VCaP (cell line): ENCODE data around the gene GSE1.

ENCODE experiments used
- H3K27ac ChIP-seq: fragments of 450-650 bp; 2 replicates; pipeline ENCODE4 v1.5.1; 2017
- TF ChIP-seq, protein P1 (sequence below): fragments of 450-650 bp; conservative IDR thresholded peaks from 2 replicates; pipeline ENCODE4 v1.5.1; 2017; ENCODE audit warnings: mild to moderate bottlenecking, moderate library complexity

The GSE1 gene

DNA sequence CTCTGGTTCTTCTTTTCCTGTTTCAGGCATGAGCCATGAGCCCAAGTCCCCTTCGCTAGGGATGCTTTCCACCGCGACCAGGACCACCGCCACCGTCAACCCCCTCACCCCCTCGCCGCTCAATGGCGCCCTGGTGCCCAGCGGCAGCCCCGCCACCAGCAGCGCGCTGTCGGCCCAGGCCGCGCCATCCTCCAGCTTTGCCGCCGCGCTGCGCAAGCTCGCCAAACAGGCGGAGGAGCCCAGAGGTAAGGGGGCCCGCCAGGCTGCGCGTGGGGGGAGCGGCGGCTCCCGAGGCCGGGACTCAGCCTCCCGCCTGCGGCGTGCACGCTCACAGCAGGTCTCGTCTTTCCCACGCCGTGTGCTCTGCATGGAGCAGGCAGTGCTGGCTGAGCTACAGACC is 20.8 kb downstream of the GSE1 start:
- TF ChIP-seq, protein P1, sequence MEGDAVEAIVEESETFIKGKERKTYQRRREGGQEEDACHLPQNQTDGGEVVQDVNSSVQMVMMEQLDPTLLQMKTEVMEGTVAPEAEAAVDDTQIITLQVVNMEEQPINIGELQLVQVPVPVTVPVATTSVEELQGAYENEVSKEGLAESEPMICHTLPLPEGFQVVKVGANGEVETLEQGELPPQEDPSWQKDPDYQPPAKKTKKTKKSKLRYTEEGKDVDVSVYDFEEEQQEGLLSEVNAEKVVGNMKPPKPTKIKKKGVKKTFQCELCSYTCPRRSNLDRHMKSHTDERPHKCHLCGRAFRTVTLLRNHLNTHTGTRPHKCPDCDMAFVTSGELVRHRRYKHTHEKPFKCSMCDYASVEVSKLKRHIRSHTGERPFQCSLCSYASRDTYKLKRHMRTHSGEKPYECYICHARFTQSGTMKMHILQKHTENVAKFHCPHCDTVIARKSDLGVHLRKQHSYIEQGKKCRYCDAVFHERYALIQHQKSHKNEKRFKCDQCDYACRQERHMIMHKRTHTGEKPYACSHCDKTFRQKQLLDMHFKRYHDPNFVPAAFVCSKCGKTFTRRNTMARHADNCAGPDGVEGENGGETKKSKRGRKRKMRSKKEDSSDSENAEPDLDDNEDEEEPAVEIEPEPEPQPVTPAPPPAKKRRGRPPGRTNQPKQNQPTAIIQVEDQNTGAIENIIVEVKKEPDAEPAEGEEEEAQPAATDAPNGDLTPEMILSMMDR, result no peak
- no peak overlapping the region for H3K27ac ChIP-seq

DNA sequence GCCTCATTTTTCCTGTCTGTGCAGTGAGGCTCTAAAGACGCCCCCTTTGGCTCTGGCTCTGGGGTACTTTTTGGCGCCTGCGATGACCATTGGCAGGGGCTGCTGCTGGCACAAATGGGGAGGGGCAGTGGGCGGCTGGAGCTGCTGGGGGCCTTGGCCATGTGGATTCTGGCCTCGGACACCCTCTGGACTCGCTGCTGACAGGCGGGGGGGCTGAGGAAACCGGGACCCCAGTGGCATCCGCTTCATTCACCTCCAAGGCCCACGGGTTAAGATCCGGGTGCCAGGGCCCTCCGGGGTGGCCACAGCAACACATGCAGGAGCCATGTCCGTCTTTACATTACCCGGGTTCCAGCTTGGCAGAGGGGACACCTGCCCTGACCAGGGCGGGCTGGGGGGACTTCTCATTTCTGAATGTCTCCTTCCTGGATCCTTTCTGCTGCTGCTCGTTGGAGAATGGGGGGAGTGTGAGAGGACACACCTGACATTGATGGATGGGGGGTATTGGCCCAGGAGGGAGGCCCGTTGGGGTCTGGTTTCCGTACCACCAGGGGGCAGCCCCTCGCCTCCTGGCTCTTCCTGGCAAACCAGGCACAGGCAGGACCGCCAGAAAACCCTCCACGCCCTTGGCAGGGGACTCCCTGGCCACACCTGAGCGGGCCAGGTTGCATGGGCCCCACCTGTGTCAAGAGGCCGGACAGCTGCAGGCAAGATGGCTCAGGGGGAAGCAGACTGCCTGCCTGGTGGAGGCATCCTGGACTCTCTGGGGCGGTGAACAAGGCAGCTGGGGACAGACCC is 21.8 kb downstream of the GSE1 start:
- H3K27ac ChIP-seq, result no peak overlapping the region
- TF ChIP-seq, protein P1, result no peak

DNA sequence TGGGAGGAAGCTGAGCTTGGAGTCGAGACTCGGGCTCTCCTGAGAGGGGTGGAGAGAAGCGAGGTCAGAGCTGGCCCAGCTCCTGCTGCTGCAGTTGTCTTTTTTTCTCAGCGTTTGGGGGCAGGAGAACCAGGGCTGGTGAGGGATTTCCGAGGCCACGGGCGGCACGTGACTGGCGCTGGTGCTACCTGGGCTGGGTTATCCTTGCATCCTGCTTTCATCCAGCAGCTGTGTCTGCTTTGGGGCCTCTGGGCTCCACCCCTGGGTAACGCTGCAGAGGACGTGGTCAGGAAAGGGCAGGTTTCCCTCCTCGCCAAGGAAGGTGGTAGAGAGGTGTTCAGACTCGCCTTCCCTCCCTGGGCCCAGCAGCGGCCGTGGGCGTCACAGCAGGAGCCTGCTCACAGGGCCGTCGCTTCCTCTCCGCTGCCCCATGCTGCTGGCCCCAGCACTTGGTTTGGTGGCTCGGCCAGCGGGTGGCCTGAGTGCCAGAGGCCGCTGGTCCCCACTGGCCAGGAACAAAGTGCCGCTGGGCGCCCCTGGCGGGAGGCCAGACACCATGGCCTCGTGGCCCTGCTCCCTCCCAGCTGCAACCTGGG is 22.5 kb downstream of the GSE1 start:
- TF ChIP-seq, protein P1, result no peak
- no peak overlapping the region for H3K27ac ChIP-seq

DNA sequence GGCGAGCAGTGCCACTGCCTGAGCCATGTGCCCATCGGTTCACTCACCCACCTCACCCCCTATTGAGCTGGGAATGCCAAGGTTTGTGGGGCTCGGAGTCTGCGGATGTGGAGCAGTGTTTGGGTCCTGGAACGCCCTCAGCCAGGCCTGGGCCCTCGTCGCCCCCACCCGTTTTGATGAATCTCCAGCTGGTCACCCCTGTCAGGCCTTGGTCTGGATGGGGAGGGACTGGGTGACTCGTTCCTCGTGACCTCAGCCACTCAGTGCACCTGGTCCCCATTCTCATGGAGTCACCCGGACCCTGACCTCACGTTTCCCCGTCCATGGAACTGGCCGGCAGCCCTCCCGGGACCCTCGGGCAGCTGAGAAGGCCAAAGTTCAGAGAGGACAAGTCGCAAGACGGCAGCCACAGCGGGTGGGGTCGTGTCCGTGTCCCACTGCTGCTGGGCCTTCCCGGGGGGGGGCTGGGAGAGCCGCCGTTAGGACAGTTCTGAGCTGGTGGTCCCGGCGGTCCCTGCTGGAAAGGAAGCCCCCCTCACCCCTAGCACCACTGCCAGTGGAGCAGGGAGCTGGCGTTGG is 23.2 kb downstream of the GSE1 start:
- no peak overlapping the region for H3K27ac ChIP-seq
- TF ChIP-seq, protein P1, result no peak

DNA sequence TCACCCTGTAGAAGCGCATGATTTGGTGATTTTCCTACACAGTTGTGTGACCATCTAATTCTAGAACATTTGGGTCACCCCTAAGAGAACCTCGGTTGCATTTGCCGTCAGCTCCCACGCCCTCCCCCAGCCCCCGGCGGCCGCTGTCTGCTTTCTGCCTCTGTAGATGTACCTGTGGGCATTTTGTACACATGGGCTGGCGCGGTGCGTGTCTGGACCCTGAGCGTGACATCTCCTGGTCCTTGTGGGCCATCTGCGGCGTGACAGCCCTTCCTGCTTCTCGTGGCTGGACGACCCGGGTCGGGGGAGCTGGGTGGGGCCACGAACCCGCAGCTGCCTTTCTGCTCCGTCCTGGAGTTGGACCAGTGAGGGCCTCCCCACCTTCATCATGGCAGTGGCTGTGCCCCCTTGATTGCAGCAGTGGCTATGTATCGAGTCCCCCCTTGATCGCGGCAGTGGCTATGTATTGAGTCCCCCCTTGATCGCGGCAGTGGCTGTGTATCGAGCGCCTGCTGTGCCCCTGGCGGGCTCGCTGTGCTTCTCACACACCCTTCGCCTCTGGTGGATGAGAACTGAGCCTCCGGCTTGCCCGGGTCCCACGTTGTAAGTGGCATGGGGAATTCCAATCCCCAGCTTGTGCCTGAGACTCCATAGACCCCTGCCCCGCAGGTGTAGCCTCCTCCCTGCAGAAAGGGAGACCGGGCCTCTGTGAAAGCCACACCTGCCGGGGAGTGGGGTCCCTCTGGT is 24.1 kb downstream of the GSE1 start:
- TF ChIP-seq, protein P1, result no peak
- H3K27ac ChIP-seq, result peak overlapping the region; percentile 18

DNA sequence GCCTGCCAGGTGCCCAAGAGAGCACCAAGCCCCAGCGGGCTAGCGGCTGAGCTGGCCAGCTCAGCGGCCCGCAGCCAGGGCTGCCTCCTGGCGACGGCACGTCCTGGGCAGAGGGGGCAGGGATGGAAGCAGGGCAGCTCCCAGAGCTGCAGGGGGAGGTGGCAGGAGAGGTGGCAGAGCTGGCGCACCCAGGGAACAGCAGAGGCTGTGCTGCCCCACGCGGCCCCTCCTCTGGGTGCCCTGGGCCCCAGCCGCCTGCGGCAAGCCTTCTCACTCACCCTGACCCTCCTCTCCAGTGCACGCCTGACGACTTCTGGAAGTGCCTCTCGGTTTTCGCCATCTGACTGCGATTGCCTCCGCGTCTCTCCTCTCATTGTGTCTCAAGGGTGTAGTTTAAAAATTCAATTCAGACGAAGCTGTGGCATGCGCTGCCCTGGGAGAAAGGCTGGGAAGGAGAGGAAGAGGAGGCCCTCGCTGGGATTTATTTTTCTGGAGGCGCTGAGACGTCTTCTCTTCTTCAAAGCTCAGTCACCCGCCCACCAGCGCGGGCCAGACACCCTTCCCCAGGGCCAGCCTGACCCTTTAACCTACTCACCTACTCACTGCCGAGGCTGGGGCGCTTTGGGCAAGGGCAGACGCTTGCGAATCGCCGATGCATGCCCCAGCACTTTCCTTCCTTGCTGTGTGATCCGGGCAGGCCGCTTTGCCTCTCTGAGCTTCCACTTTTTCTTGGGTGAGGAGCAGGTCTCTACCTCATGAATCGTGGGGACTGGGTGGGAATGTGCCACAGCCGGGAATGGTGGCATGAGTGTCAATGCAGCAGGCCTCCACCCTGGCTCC is 24.9 kb downstream of the GSE1 start:
- peak overlapping the region; percentile 18 for H3K27ac ChIP-seq
- TF ChIP-seq, protein P1, result no peak
